Right lobe of liver (tissue), 6 donors: ENCODE results near the gene NOL12. TPM values are rescaled to one million over a fixed set of nuclear protein-coding genes. Genes with fewer than 3 reads are reported as not detected.
"Not testable (repeated sequence)": the region's sequence is repeated elsewhere in the genome, so short reads cannot be mapped to it uniquely, and the experiment has no call there.

Experiments used
- ATAC-seq, 4 donors: fragments of 200-7000 bp; cut with Tn5 transposase; one replicate each; pipeline ENCODE4 v1.9.1; 2020; ENCODE audit warnings: mild to moderate bottlenecking in 4 of 4, moderate library complexity in 4 of 4
- DNase-seq, 3 donors: peaks; one replicate each; pipeline ENCODE4 v3.0.0-alpha.2; 2020
- H3K27ac ChIP-seq, 3 donors: fragments of 200-600 bp; one replicate each; pipeline ENCODE4 v1.8.0; 2022
- H3K27me3 ChIP-seq, 2 donors: fragments of 200-600 bp; one replicate each; pipeline ENCODE4 v1.8.0; 2022
- H3K36me3 ChIP-seq, 4 donors: fragments of 200-600 bp; sonication (generic) in 1 of 4; one replicate each; pipeline versions ENCODE4 v1.5.1 to v1.8.0; 2017 to 2022; ENCODE audit warnings: control low read depth in 1 of 4
- H3K4me1 ChIP-seq, 4 donors: fragments of 200-600 bp; sonication (generic) in 1 of 4; one replicate each; pipeline versions ENCODE4 v1.5.1 to v1.8.0; 2017 to 2022; ENCODE audit warnings: control low read depth in 1 of 4
- H3K4me3 ChIP-seq, 3 donors: fragments of 200-600 bp; one replicate each; pipeline ENCODE4 v1.8.0; 2022
- H3K9me3 ChIP-seq, 4 donors: fragments of 200-600 bp; sonication (generic) in 1 of 4; one replicate each; pipeline versions ENCODE4 v1.5.1 to v1.8.0; 2017 to 2022; ENCODE audit warnings: control low read depth in 1 of 4
- CTCF ChIP-seq, 4 donors: fragments of 200-600 bp in 3 of 4; fragments of 450-650 bp in 1 of 4; IDR thresholded peaks; one replicate each; pipeline versions ENCODE4 v1.5.1 to v1.8.0; 2016 to 2022; ENCODE audit warnings: antibody characterized with exemption in 4 of 4, mild to moderate bottlenecking in 2 of 4
- POLR2A ChIP-seq: fragments of 450-650 bp; IDR thresholded peaks from one replicate; pipeline ENCODE4 v1.6.1; 2017; ENCODE audit warnings: antibody characterized with exemption, mild to moderate bottlenecking
- WGBS: methylation state at CpG from one replicate; pipeline ENCODE4 v1.1.6; 2018; ENCODE audit warnings: low coverage, low lambda C conversion rate; ENCODE audit not compliant: insufficient coverage; ENCODE audit errors: missing lambda C conversion rate; 5-methylcytosine and 5-hydroxymethylcytosine counted together
- intact Hi-C, 2 donors: fragments of 100-400 bp; cut with DNase I; formaldehyde crosslinking; loops; one replicate each; pipeline versions ENCODE4 v1.11.2 to v1.14.1; 2022
- total RNA-seq, 6 experiments: library from RNA; depleted of rRNA in 2 of 6; stranded (reverse); fragments of >200 nt in 2 of 6; fragmentation: NEBNext Ultra II Directional in 3 of 6; extraction: Animal tissue kit (Norgen Biotek cat#: 25700) in 3 of 6; gene quantifications; one replicate each; pipeline versions ENCODE4 v1.1.0 to v1.2.4, GENCODE V29; 2016 to 2023
- donor health status: DM: no; HTN: yes; CAD: no.
- donor health status: DM: no; HTN: no; CAD: no.
- donor health status: DM: no; HTN: no; CAD: no.
- donor health status: DM: no; HTN: yes; CAD: no.
- donor health status: DM: no; HTN: yes; CAD: no.

NOL12 gene
- total RNA-seq, 6 experiments from 2014 or later: 8.4 to 16.1 (median 9.4) TPM

DNA sequence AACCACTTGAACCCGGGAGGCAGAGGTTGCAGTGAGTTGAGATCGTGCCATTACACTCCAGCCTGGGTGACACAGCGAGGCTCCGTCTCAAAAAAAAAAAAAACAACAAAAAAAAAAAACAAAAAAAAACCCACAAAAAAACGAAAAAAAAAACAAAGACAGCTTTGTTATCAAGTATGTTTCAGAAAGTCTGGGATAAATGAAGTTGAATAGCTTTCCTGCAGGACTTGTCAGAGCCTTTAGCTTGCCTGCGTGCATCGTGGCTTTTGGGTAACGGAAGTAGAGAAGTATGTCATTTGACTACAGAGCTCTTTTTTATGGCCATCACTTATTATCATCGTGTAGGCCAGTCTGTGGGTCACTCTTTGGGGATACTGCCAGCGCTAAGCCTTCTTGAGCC, 25.3 kb downstream of the NOL12 start:
- H3K27ac ChIP-seq: no peak overlapping the region
- no peak overlapping the region for H3K4me3 ChIP-seq
- no peaks in the 10 kb centered on the region for H3K9me3 ChIP-seq
- intact Hi-C loops: no loop called here
- TF ChIP-seq POLR2A: no peak
- no peak for TF ChIP-seq CTCF (IDR thresholded peaks at IDR 0.05)
- H3K4me1 ChIP-seq: no peaks in the 10 kb centered on the region
- WGBS: 83% methylated on average over 6 of the region's 10 CpGs
- ATAC-seq: no peak
- no peaks in the 10 kb centered on the region for H3K36me3 ChIP-seq
- DNase-seq: no peak
- no peaks in the 10 kb centered on the region for H3K27me3 ChIP-seq

DNA sequence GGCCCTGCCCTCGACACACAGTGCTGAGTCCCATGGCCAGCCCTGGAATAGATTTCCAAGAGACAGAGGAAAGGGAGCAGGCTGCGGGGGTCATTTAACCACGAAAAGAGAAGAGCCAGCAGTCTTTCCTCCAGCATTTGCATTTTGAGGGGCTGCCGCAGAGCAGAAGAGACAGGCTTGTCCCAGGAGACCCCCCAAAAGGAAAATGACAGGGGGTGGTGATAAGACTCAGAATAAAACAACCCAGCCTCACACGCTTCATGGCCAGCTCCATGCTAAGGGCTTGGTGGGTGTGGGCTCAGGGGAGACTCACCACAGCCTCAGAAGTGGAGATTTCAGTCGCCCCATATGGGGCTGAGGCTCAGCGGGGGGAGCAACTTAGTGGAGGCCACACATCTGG, 27.6 kb downstream of the NOL12 start:
- TF ChIP-seq CTCF (IDR thresholded peaks at IDR 0.05): no peak
- no peak for TF ChIP-seq POLR2A
- intact Hi-C loops: no loop called here
- H3K27ac ChIP-seq: no peak overlapping the region
- WGBS: 90% methylated on average over 4 of the region's 7 CpGs
- DNase-seq: no peak
- H3K27me3 ChIP-seq: no peaks in the 10 kb centered on the region
- no peaks in the 10 kb centered on the region for H3K4me1 ChIP-seq
- no peaks in the 10 kb centered on the region for H3K9me3 ChIP-seq
- ATAC-seq: no peak
- no peak overlapping the region for H3K4me3 ChIP-seq
- no peaks in the 10 kb centered on the region for H3K36me3 ChIP-seq

DNA sequence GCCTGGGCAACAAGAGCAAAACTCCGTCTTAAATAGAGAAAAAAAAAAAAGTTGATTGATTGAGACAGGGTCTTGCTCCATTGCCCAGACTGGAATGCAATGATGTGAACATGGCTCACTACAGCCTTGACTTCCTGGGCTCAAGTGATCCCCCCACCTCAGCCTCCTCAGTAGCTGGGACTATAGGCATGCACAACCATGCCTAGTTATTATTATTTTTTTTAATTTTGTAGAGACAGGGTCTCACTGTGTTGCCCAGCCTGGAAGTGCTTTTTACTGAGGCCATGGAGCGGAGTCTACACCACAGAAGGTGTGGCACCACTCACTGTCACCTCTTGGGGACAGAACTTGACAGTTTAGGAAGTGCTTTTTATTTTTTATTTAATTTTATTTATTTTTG, 28.5 kb downstream of the NOL12 start:
- Histone ChIP-seq H3K4me3 (no peak overlapping the region), H3K36me3 (no peaks in the 10 kb centered on the region), H3K27ac (no peak overlapping the region), H3K4me1 (no peaks in the 10 kb centered on the region), H3K9me3 (no peaks in the 10 kb centered on the region), H3K27me3 (no peaks in the 10 kb centered on the region)
- TF ChIP-seq POLR2A (no peak), CTCF (IDR thresholded peaks at IDR 0.05) (no peak)
- WGBS: 76% methylated on average over 2 of the region's 2 CpGs
- intact Hi-C loops: no loop called here
- ATAC-seq (no peak), DNase-seq (no peak)

- Histone ChIP-seq H3K4me3 (no peak overlapping the region), H3K27me3 (no peaks in the 10 kb centered on the region), H3K27ac (no peak overlapping the region), H3K9me3 (no peaks in the 10 kb centered on the region), H3K36me3 (no peaks in the 10 kb centered on the region), H3K4me1 (no peaks in the 10 kb centered on the region)
- TF ChIP-seq POLR2A (no peak), CTCF (IDR thresholded peaks at IDR 0.05) (no peak)
- WGBS: 89% methylated on average over 3 of the region's 7 CpGs
- DNase-seq: no peak
- intact Hi-C loops: no loop called here
- no peak for ATAC-seq
Measured at GRCh38 chr22:37715760-37716159, 29.6 kb downstream of the NOL12 start.

DNA sequence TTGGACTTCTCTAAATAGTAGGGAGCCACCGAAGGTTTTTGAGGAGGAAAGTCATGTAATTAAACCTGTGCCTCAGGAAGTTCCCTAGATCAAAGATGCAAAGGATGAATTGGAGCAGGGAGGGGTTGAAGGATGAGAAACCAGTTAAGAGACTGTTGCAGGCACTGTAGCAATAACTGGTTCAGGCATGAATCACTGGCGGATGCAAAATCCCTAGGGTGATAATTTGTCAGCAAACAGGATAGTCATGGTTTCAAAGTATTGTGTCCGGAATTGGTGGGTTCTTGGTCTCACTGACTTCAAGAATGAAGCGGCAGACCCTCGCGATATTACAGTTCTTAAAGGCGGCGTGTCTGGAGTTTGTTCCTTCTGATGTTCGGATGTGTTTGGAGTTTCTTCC, 30.6 kb downstream of the NOL12 start:
- no peak overlapping the region for H3K27ac ChIP-seq
- intact Hi-C loops: no loop called here
- no peak for ATAC-seq
- H3K27me3 ChIP-seq: no peaks in the 10 kb centered on the region
- no peaks in the 10 kb centered on the region for H3K36me3 ChIP-seq
- H3K4me1 ChIP-seq: no peaks in the 10 kb centered on the region
- WGBS: 93% methylated on average over 9 of the region's 9 CpGs
- H3K4me3 ChIP-seq: no peak overlapping the region
- TF ChIP-seq CTCF (IDR thresholded peaks at IDR 0.05) (no peak), POLR2A (no peak)
- H3K9me3 ChIP-seq: no peaks in the 10 kb centered on the region
- DNase-seq: no peak

- H3K36me3 ChIP-seq, H3K9me3 ChIP-seq, intact Hi-C loops, H3K27me3 ChIP-seq, H3K4me3 ChIP-seq, ATAC-seq, H3K4me1 ChIP-seq, H3K27ac ChIP-seq, DNase-seq: not testable (repeated sequence)
- 100% methylated on average over 1 of the region's 7 CpGs for WGBS
Measured at GRCh38 chr22:37717235-37717634, 31.1 kb downstream of the NOL12 start.

DNA sequence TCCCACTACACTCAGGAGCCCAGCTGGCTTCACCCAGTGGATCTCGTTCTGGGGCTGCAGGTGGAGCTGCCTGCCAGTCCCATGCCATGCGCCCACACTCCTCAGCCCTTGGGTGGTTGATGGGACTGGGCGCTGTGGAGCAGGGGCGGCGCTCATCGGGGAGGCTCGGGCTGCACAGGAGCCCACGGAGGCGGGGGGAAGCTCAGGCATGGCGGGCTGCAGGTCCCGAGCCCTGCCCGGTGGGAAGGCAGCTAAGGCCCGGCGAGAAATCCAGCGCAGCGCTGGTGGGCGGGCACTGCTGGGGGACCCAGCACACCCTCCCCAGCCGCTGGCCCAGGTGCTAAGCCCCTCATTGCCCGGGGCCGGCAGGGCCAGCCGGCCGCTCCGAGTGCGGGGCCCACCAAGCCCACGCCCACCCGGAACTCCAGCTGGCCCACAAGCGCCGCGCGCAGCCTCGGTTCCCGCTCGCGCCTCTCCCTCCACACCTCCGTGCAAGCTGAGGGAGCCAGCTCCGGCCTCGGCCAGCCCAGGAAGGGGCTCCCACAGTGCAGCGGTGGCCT, 31.7 kb downstream of the NOL12 start:
- H3K36me3 ChIP-seq, intact Hi-C loops, H3K4me3 ChIP-seq, H3K27me3 ChIP-seq, H3K4me1 ChIP-seq, H3K27ac ChIP-seq, DNase-seq, H3K9me3 ChIP-seq, ATAC-seq: not testable (repeated sequence)
- WGBS: 93% methylated on average over 6 of the region's 38 CpGs
